ENCODE measurements around the gene RHBDL1.

Gene RHBDL1

GRCh38 chr16:720447-720989 lies 45.0 kb downstream of the RHBDL1 start:
- DNase-seq (ENCODE audit: low read depth) = peak; percentile 86

- peak; percentile 80 for DNase-seq (ENCODE audit: low read depth)
These were observed 45.7 kb downstream of the RHBDL1 start, which contains the start of gene ANTKMT for GRCh38 chr16:720990-721764. TSS of gene ANTKMT (plus strand) at chr16:721146. CDS start at chr16:721275, 129 bp downstream.

GRCh38 chr16:721765-722540 lies 46.5 kb downstream of the RHBDL1 start:
- no peak for DNase-seq (ENCODE audit: low read depth)

GRCh38 chr16:722835-723633 lies 47.6 kb downstream of the RHBDL1 start:
- no peak for DNase-seq (ENCODE audit: low read depth)

- DNase-seq (ENCODE audit: low read depth) = no peak
These were observed 48.2 kb downstream of the RHBDL1 start for GRCh38 chr16:723695-724094.

- DNase-seq (ENCODE audit: low read depth) = no peak
These were observed 48.9 kb downstream of the RHBDL1 start for GRCh38 chr16:724188-725040.

DNA sequence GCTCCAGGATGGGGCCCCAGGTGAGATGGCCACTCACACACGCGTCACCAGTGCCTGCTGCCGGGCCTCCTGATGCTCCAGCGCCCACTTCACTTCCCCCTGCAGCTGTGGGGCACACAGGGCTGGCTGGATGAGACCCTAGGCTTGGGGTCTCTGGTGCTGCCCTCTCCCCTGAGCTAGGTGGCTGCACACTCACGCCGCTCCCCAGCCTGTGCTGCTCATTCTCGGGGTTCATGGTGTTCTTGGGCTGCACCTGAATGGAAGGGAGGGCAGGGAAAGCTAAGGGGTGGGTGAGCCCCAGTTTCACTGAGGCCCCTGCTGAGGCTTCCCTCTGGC lies 49.5 kb downstream of the RHBDL1 start:
- no peak for DNase-seq (ENCODE audit: low read depth)

GRCh38 chr16:725463-726187 lies 50.2 kb downstream of the RHBDL1 start:
- no peak for DNase-seq (ENCODE audit: low read depth)

GRCh38 chr16:726188-726437 lies 50.6 kb downstream of the RHBDL1 start:
- DNase-seq (ENCODE audit: low read depth) = no peak

DNA sequence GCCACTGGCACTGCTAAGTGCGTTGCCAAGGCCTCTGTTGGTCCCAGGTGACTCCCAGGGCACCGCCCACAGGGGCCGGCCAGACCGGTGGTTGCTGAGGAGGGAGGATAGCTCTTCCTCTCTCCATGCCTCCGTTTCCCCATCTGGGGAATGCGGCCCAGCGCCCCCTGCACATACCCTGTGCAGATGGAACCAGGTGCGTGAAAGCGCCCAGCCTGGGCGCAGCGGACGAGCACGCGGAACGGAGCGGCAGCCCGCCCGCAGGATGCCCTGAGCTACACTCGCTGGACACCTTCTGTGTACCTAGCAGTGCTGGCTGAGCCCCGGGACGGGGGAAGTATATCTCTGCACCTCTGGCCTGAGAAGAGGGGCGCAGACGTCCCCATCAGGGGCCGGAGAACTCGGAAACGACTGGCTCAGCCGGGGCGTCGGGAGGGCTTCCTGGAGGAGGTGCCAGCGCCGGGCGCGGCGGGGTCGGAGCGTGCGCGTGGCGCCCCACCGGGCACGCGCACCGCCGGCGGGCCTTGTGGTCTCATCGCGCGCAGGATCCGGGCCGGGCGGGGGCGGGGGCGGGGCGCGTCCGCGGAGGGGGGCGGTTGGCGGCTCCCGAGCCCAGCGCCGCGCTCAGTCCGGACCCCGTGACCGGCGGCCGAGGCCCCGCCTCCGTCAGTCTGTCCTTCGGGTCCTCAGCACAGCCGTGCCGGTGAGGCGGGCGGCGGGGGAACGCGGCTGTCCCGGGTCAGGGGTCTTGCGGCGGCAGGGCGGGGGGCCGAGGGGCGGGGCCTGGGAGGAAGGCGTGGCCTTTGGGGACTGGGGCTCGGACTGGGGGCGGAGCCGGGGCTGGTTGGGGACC lies 51.2 kb downstream of the RHBDL1 start, which contains the start of the genes CCDC78 and HAGHL:
Gene CCDC78 (minus strand): TSS at position 6 of the 853 bp plus-strand sequence. CDS start 76 bp downstream, outside the sequence.
Gene HAGHL (plus strand): TSS at position 669 of the 853 bp plus-strand sequence. CDS start 404 bp downstream, outside the sequence.
- DNase-seq (ENCODE audit: low read depth) = peak; percentile 58

- DNase-seq (ENCODE audit: low read depth) = no peak
These were observed 52.0 kb downstream of the RHBDL1 start for GRCh38 chr16:727291-727977.
